HepG2 (cell line): ENCODE data around the gene SLC4A11. TPM values are rescaled to one million over a fixed set of nuclear protein-coding genes. Genes with fewer than 3 reads are reported as not detected.

Experiments
- DNMT1 ChIP-seq: sonication (generic); formaldehyde crosslinking; IDR thresholded peaks from 2 replicates; pipeline ENCODE4 v1.5.1; 2020; ENCODE audit warnings: mild to moderate bottlenecking, missing genetic modification reagents
- HMG20B ChIP-seq: conservative IDR thresholded peaks from 2 replicates; pipeline ENCODE4 v1.6.1; 2016; ENCODE audit warnings: missing genetic modification reagents, missing compliant biosample characterization
- MIXL1 ChIP-seq: IDR thresholded peaks from 2 replicates; pipeline ENCODE4 v1.6.1; 2016
- PAX8 ChIP-seq: sonication (generic); formaldehyde crosslinking; IDR thresholded peaks from 2 replicates; pipeline ENCODE4 v1.8.0; 2022; ENCODE audit warnings: mild to moderate bottlenecking, missing genetic modification reagents, borderline replicate concordance
- POGZ ChIP-seq: sonication (generic); formaldehyde crosslinking; IDR thresholded peaks from 2 replicates; pipeline ENCODE4 v1.4.0; 2020; ENCODE audit warnings: mild to moderate bottlenecking, missing genetic modification reagents
- SUZ12 ChIP-seq: fragments of 150-350 bp; IDR thresholded peaks from 2 replicates; pipeline ENCODE4 v1.6.1; 2014; ENCODE audit warnings: low read depth, low read length
- TCF7L2 ChIP-seq: IDR thresholded peaks from 2 replicates; pipeline ENCODE4 v1.6.1; 2011; ENCODE audit warnings: mild to moderate bottlenecking, low read depth, low read length, moderate library complexity
- THAP8 ChIP-seq: sonication (generic); formaldehyde crosslinking; IDR thresholded peaks from 2 replicates; pipeline ENCODE4 v1.5.1; 2020; ENCODE audit warnings: missing genetic modification reagents, mild to moderate bottlenecking, borderline replicate concordance
- TOPORS ChIP-seq: sonication (generic); formaldehyde crosslinking; IDR thresholded peaks from 2 replicates; pipeline ENCODE4 v1.8.0; 2023; ENCODE audit warnings: mild to moderate bottlenecking, missing genetic modification reagents
- WIZ ChIP-seq: sonication (generic); formaldehyde crosslinking; IDR thresholded peaks from 2 replicates; pipeline ENCODE4 v1.5.1; 2020; ENCODE audit warnings: mild to moderate bottlenecking, missing genetic modification reagents
- XRCC5 ChIP-seq: fragments of 200-400 bp; formaldehyde crosslinking; optimal IDR thresholded peaks from 2 replicates; pipeline ENCODE3; 2017; ENCODE audit warnings: mild to moderate bottlenecking, low read length
- ZBTB46 ChIP-seq: sonication (generic); formaldehyde crosslinking; IDR thresholded peaks from 2 replicates; pipeline ENCODE4 v1.4.0; 2020; ENCODE audit warnings: mild to moderate bottlenecking, missing genetic modification reagents, borderline replicate concordance
- ZNF20 ChIP-seq: sonication (generic); formaldehyde crosslinking; IDR thresholded peaks from 2 replicates; pipeline ENCODE4 v1.4.0; 2020; ENCODE audit warnings: mild to moderate bottlenecking, moderate library complexity, missing genetic modification reagents
- ZNF235 ChIP-seq: sonication (generic); formaldehyde crosslinking; IDR thresholded peaks from 2 replicates; pipeline ENCODE4 v1.8.1; 2023; ENCODE audit warnings: mild to moderate bottlenecking, missing genetic modification reagents, borderline replicate concordance
- ZNF251 ChIP-seq: sonication (generic); formaldehyde crosslinking; IDR thresholded peaks from 2 replicates; pipeline ENCODE4 v1.9.0; 2021; ENCODE audit warnings: mild to moderate bottlenecking, missing genetic modification reagents
- ZNF30 ChIP-seq: sonication (generic); formaldehyde crosslinking; IDR thresholded peaks from 2 replicates; pipeline ENCODE4 v1.5.0; 2020; ENCODE audit warnings: mild to moderate bottlenecking, missing genetic modification reagents
- ZNF329 ChIP-seq: sonication (generic); formaldehyde crosslinking; IDR thresholded peaks from 2 replicates; pipeline ENCODE4 v1.9.0; 2021; ENCODE audit warnings: low read depth, mild to moderate bottlenecking, missing genetic modification reagents
- ZNF644 ChIP-seq: IDR thresholded peaks from 2 replicates; pipeline ENCODE4 v1.6.1; 2016; ENCODE audit warnings: low read depth
- ZNF646 ChIP-seq: sonication (generic); formaldehyde crosslinking; IDR thresholded peaks from 2 replicates; pipeline ENCODE4 v1.9.0; 2021; ENCODE audit warnings: mild to moderate bottlenecking, missing genetic modification reagents
- ZNF83 ChIP-seq: sonication (generic); formaldehyde crosslinking; IDR thresholded peaks from 2 replicates; pipeline ENCODE4 v1.4.0; 2020; ENCODE audit warnings: missing genetic modification reagents, mild to moderate bottlenecking, borderline replicate concordance
- ZNF850 ChIP-seq: sonication (generic); formaldehyde crosslinking; conservative IDR thresholded peaks from 2 replicates; pipeline ENCODE4 v1.9.0; 2021; ENCODE audit warnings: mild to moderate bottlenecking, missing genetic modification reagents
- polyA plus RNA-seq, 8 experiments: library from polyadenylated mRNA; depleted of rRNA in 3 of 8; stranded (reverse) in 7 of 8; unstranded in 1 of 8; fragments of >200 nt; fragmentation: Illumina TruSeq in 4 of 8; extraction: Trizol in 4 of 8; gene quantifications; 2 replicates each; pipeline versions ENCODE4 v1.2.1 to v1.2.3, GENCODE V29; 2011 to 2016; ENCODE audit warnings: low read depth in 4 of 8, missing spikeins in 1 of 8, mixed read lengths in 1 of 8; ENCODE audit not compliant: insufficient read depth in 1 of 8
- total RNA-seq, 5 experiments: library from RNA; depleted of rRNA; stranded (reverse); fragments of >200 nt; fragmentation: Illumina TruSeq; extraction: Trizol; gene quantifications; 2 replicates each; pipeline ENCODE4 v1.2.3, GENCODE V29; 2016; ENCODE audit warnings: low read depth in 1 of 5

SLC4A11 gene
- total and polyA plus RNA-seq, 2 of the 13 experiments (the other 11 are each of a cell fraction or from before 2014, with no cell fraction given) = 3.9 to 27.0 TPM

GRCh38 chr20:3204124-3204794 lies 34.7 kb downstream of the SLC4A11 start, which contains the start of gene DDRGK1 (continued):
- TF ChIP-seq ZNF646 = no peak
- peak; percentile 31; the same call in 1 of the 2 replicates for TF ChIP-seq MIXL1 (CRISPR knock-in tag)
- TF ChIP-seq ZNF251 = peak; percentile 94; the same call in 1 of the 2 replicates
- TF ChIP-seq TOPORS (CRISPR knock-in tag) = peak; percentile 99
- TF ChIP-seq ZNF644 (CRISPR knock-in tag) = no peak
- TF ChIP-seq XRCC5 = peak; percentile 49
- TF ChIP-seq ZNF20 = 0 out of 2 replicates have a peak, but pooled peaks have one; percentile 16
- peak; percentile 88 for TF ChIP-seq DNMT1 (CRISPR knock-in tag)
- no peak for TF ChIP-seq ZNF329
- peak; percentile 91 for TF ChIP-seq ZBTB46
- TF ChIP-seq PAX8 = peak; percentile 98; the same call in 1 of the 2 replicates
- no peak for TF ChIP-seq HMG20B (CRISPR knock-in tag)
- 0 out of 2 replicates have a peak, but pooled peaks have one; percentile 26 for TF ChIP-seq ZNF850
- TF ChIP-seq SUZ12 = 0 out of 2 replicates have a peak, but pooled peaks have one; percentile 1
- TF ChIP-seq THAP8 = 0 out of 2 replicates have a peak, but pooled peaks have one; percentile 61
- TF ChIP-seq ZNF83 (CRISPR knock-in tag) = peak; percentile 82; the same call in 1 of the 2 replicates
- TF ChIP-seq TCF7L2 = no peak
- no peak; the same call in 1 of the 2 replicates for TF ChIP-seq POGZ (CRISPR knock-in tag)
- TF ChIP-seq ZNF235 (CRISPR knock-in tag) = peak; percentile 66; the same call in 1 of the 2 replicates
- TF ChIP-seq WIZ = no peak; the same call in 1 of the 2 replicates
- TF ChIP-seq ZNF30 (CRISPR knock-in tag) = peak; percentile 77
